Measurements from ENCODE around the gene ZC3H4. TPM values are rescaled to one million over a fixed set of nuclear protein-coding genes. Genes with fewer than 3 reads are reported as not detected.

The ZC3H4 gene
- total and polyA plus RNA-seq, 2 of the 8 experiments (the other 6 are each of a cell fraction or from before 2014, with no cell fraction given), result 6.6 to 92.0 TPM

- Histone ChIP-seq H2BK5ac (ENCODE audit: low read depth, low read length) (no peak overlapping the region), H3K23me2 (ENCODE audit: low read depth, low read length) (no peaks in the 10 kb centered on the region), H3K14ac (ENCODE audit: insufficient read length) (no peak overlapping the region), H2BK15ac (ENCODE audit: low read length) (no peak overlapping the region), H3K79me1 (ENCODE audit: low read depth, low read length) (no peaks in the 10 kb centered on the region; the same call in none of the 2 replicates), H2BK12ac (ENCODE audit: low read depth, low read length) (no peak overlapping the region), H3K4ac (replicated peaks; ENCODE audit: insufficient read length, low read depth, low read length) (no peak overlapping the region), H3K4me1 (replicated peaks in 1 of 4; ENCODE audit: control insufficient read depth in 3 of 4, insufficient read depth in 4 of 4, low read length in 3 of 4) (peaks cover 0 to 4% (median 1%) of the 10 kb centered on the region in 4 experiments; a peak in 2 of 7 replicates), H3K27me3 (replicated peaks in 1 of 4; ENCODE audit: control insufficient read depth in 3 of 4, extremely low read depth in 1 of 4, insufficient read depth in 3 of 4, low read length in 3 of 4) (no peaks in the 10 kb centered on the region), H3K4me2 (ENCODE audit: insufficient read depth in 1 of 2, low read depth in 2 of 2, low read length in 2 of 2) (no peak overlapping the region), H4K91ac (replicated peaks; ENCODE audit: insufficient read length, low read length) (no peak overlapping the region), H3K23ac (ENCODE audit: insufficient read length) (no peak overlapping the region), H2AFZ (ENCODE audit: low read length) (no peak overlapping the region), H3K9ac (replicated peaks in 1 of 4; ENCODE audit: extremely low read depth in 1 of 4, low read depth in 3 of 4, low read length in 3 of 4) (no peak overlapping the region), H3K27ac (ENCODE audit: low read depth, low read length) (no peak overlapping the region), H4K20me1 (replicated peaks in 1 of 2; ENCODE audit: control insufficient read depth in 1 of 2, insufficient read depth in 2 of 2, low read length in 2 of 2) (peaks cover 10% of the 10 kb centered on the region in 2 experiments), H2AK5ac (ENCODE audit: low read depth, low read length) (no peak overlapping the region), H3K4me3 (ENCODE audit: extremely low read depth in 1 of 4, insufficient read depth in 2 of 4, low read depth in 3 of 4, low read length in 4 of 4) (no peak overlapping the region), H2BK120ac (replicated peaks; ENCODE audit: low read depth, low read length) (no peak overlapping the region), H4K8ac (ENCODE audit: extremely low read depth, insufficient read depth, low read length) (no peak overlapping the region), H4K5ac (ENCODE audit: insufficient read length, low read depth, low read length) (no peak overlapping the region), H3K79me2 (ENCODE audit: control insufficient read depth in 1 of 2, insufficient read depth in 2 of 2, low read length in 2 of 2) (peaks cover 0 to 50% of the 10 kb centered on the region in 2 experiments; a peak in 3 of 4 replicates), H3K9me3 (ENCODE audit: insufficient read depth in 2 of 2, low read depth in 1 of 2, low read length in 1 of 2) (no peaks in the 10 kb centered on the region), H3K56ac (replicated peaks; ENCODE audit: insufficient read length, low read depth, low read length) (no peak overlapping the region), H2BK20ac (ENCODE audit: low read length) (no peak overlapping the region), H3K18ac (ENCODE audit: extremely low read depth, low read length) (no peak overlapping the region), H3K36me3 (ENCODE audit: control insufficient read depth in 2 of 4, insufficient read depth in 4 of 4, low read length in 3 of 4) (peaks cover 24 to 89% (median 62%) of the 10 kb centered on the region in 4 experiments)
- CTCF ChIA-PET (ENCODE audit: partially characterized antibody), result interaction anchor here (0.6 to 3.0 kb wide), 2 partner anchors 15 to 20 kb away, joined by 4 to 15 read pairs; no protein-coding TSS in a partner anchor
- DNase-seq (ENCODE audit: low read depth in 1 of 2, low spot score in 2 of 2) (no peak), FAIRE-seq (no peak)
- 96% methylated on average over 3 of the region's 3 CpGs; no CpG with 5 or more reads in 1 of the 2 experiments for WGBS, 2 experiments (ENCODE audit: extremely low coverage in 1 of 2, insufficient coverage in 1 of 2, insufficient read length in 1 of 2, insufficient replicate concordance in 2 of 2, low coverage in 1 of 2, low lambda C conversion rate in 2 of 2, missing lambda C conversion rate in 1 of 2)
- POLR2A ChIA-PET (ENCODE audit: partially characterized antibody), result interaction anchor here (1.2 kb wide), 1 partner anchor 75 kb away, joined by 4 read pairs; no protein-coding TSS in a partner anchor
- TF ChIP-seq NRF1 (IDR thresholded peaks at IDR 0.05; ENCODE audit: low read depth, low read length), result no peak
- TF ChIP-seq RNF2 (IDR thresholded peaks at IDR 0.05; ENCODE audit: borderline replicate concordance, low read depth, low read length, missing control alignments, poor library complexity, severe bottlenecking), result no peak
- TF ChIP-seq SP1 (IDR thresholded peaks at IDR 0.05; ENCODE audit: low read depth, low read length), result no peak
- no peak for TF ChIP-seq ATF3 (IDR thresholded peaks at IDR 0.05; ENCODE audit: insufficient read depth, low read depth, low read length)
- no peak for TF ChIP-seq RFX5 (IDR thresholded peaks at IDR 0.05; ENCODE audit: borderline replicate concordance, low read depth, low read length)
- no peak for TF ChIP-seq KDM4A (IDR thresholded peaks at IDR 0.05; ENCODE audit: low read depth, low read length, severe bottlenecking)
- no peak for TF ChIP-seq HDAC2 (IDR thresholded peaks at IDR 0.05; ENCODE audit: borderline replicate concordance in 1 of 2, low read depth in 2 of 2, low read length in 2 of 2)
- TF ChIP-seq CBX5 (IDR thresholded peaks at IDR 0.05; ENCODE audit: low read depth, low read length), result no peak
- no peak for TF ChIP-seq POU5F1 (IDR thresholded peaks at IDR 0.05; ENCODE audit: low read depth, low read length)
- no peak for TF ChIP-seq JUND (IDR thresholded peaks at IDR 0.05; ENCODE audit: low read length)
- no peak for TF ChIP-seq BACH1 (IDR thresholded peaks at IDR 0.05; ENCODE audit: low read length)
- no peak for TF ChIP-seq FOSL1 (IDR thresholded peaks at IDR 0.05; ENCODE audit: insufficient read depth, low read depth, low read length)
- no peak for TF ChIP-seq NANOG (IDR thresholded peaks at IDR 0.05; ENCODE audit: insufficient read depth, low read depth, low read length, poor library complexity, severe bottlenecking)
These were observed 38.1 kb upstream of the ZC3H4 start for GRCh38 chr19:47151627-47152026.
